ENCODE measurements around the gene SELENOP. TPM values are rescaled to one million over a fixed set of nuclear protein-coding genes. Genes with fewer than 3 reads are reported as not detected.
"Not testable (repeated sequence)": the region's sequence is repeated elsewhere in the genome, so short reads cannot be mapped to it uniquely, and the experiment has no call there.

Gene SELENOP
- total RNA-seq, 1 donor from 2014 or later: 73.3 TPM

GRCh38 chr5:42826757-42827515 lies 15.2 kb upstream of the SELENOP start:
- DNase-seq: no peak

GRCh38 chr5:42825422-42826148 lies 13.9 kb upstream of the SELENOP start:
- no peak for DNase-seq

- DNase-seq: no peak
Measured at GRCh38 chr5:42824347-42824976, 12.8 kb upstream of the SELENOP start.

GRCh38 chr5:42822548-42822947 lies 10.9 kb upstream of the SELENOP start:
- no peak for DNase-seq

- no peak for DNase-seq
Measured at GRCh38 chr5:42819745-42820144, 8.1 kb upstream of the SELENOP start.

DNA sequence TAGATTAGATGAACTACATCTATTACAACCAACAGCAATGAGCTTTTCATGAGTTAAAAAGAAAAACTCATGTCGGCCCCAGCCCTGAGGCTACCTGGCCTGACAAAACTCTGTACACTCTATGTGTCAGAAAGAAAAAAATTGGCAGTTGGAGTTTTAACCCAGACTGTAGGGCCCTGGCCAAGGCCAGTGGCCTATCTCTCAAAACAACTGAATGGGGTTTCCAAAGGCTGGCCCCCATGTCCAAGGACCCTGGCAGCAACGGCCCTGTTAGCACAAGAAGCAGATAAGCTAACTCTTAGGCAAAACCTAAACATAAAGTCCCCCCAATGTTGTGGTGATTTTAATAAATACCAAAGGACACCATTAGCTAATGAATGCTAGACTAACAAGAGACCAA lies 4.9 kb upstream of the SELENOP start:
- not testable (repeated sequence) for DNase-seq

- DNase-seq: no peak
Measured at GRCh38 chr5:42813533-42813932, 1.8 kb upstream of the SELENOP start.

- DNase-seq: no peak
Measured at GRCh38 chr5:42812620-42813019, 928 bp upstream of the SELENOP start.

- no peak for DNase-seq
Measured at GRCh38 chr5:42810834-42811590, 680 bp downstream of the SELENOP start.

GRCh38 chr5:42808888-42809611 lies 2.6 kb downstream of the SELENOP start:
- DNase-seq: no peak

- no peak for DNase-seq
Measured at GRCh38 chr5:42807722-42808447, 3.8 kb downstream of the SELENOP start.

DNA sequence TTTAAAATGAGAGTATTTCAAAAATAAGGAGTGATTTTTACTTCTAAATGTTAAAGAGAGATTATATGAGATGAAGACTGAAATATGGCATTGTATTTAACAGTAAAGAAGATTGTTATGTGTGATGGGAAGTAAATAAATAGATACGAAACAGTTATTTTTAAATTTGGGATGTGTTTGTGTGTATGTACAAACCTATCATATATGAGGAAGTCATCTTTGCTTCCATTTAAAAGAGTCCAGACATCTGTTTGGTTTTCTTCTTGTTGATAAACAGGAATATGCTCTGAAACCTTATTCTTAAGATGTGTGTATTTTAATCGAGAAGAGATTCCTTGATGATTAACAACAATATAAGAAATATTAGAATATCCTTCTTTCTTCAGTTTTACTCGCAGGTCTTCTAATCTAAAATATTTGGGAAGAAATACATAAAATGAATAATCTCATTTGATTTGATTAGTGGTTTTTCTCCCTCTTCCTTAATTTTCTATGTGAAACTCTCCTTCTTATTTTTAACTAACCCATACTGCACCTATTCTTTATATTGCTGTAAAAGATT lies 4.9 kb downstream of the SELENOP start:
- DNase-seq: no peak

GRCh38 chr5:42806004-42806700 lies 5.5 kb downstream of the SELENOP start:
- DNase-seq: no peak

DNA sequence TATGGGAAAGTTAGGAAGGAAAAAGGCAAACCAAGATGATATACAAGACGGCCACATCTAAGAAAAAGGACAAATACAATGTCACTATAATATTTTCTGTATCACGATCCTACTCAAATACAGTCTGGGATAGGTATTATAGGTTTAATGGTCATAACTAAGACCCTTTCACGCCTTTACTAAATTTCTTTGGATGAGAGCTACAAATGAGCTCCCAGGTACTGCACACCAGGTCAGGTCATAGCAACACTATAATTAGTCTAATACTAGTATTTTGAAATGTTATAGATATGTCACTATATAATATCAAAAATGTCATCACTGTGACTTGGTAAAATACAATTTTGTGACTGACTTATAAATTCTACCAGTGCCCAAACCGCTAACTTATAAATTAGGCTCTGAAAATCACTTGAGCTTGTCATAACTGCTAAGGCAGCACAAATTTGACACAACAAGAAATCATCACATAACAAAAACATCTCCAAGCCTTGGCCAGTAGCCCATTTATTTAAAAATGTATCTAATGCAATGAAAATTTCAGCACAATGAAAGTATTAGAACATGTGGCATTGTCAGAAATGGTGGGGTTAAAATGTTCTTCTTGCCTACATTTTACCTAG lies 6.9 kb downstream of the SELENOP start:
- DNase-seq: no peak

GRCh38 chr5:42801516-42802166 lies 10.1 kb downstream of the SELENOP start:
- no peak for DNase-seq

GRCh38 chr5:42800748-42801330 lies 10.9 kb downstream of the SELENOP start:
- no peak for DNase-seq

DNA sequence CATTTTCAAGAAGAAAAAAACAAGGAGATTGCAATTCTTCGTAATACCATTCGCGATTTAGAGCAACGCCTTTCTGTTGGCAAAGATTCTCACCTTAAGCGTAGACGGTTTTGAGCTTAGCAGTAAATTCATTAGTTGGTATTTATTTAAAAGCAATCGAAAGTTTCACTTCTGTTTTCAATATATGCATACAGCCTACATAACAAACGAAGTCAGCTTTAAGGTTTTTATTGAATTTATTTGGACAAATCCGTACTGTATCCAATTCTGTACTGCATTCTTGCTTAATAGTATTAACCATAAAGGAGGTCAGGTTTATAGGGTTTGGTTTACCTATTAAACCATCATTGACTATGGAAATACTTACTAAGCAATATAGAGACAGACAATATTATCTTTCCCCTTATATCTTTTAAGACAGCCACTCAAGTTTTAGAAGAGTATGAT lies 12.0 kb downstream of the SELENOP start:
- DNase-seq: no peak

DNA sequence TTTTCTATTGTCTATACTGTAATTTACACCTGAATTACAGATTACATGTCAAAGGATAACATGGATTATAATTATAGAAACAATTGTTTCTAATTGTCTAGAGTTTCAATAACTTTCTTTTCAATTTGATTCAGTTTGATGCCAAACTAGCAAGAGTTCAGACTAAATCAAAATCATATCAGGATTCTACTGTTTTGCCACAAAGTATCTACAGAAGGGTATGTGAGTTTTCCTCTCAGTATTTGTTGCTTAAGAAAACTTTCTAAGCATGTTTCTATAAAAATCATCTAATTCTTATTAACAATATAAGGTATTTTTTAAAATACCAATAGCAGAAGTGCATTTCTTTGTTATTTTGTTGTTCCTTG lies 12.5 kb downstream of the SELENOP start:
- no peak for DNase-seq
